Measurements from ENCODE around the gene DHX34. TPM values are rescaled to one million over a fixed set of nuclear protein-coding genes. Genes with fewer than 3 reads are reported as not detected.

The DHX34 gene
- total and polyA plus RNA-seq, 9 of the 15 experiments (the other 6 are each of a cell fraction or from before 2014, with no cell fraction given): 0.36 to 42.0 (median 15.0) TPM

DNA sequence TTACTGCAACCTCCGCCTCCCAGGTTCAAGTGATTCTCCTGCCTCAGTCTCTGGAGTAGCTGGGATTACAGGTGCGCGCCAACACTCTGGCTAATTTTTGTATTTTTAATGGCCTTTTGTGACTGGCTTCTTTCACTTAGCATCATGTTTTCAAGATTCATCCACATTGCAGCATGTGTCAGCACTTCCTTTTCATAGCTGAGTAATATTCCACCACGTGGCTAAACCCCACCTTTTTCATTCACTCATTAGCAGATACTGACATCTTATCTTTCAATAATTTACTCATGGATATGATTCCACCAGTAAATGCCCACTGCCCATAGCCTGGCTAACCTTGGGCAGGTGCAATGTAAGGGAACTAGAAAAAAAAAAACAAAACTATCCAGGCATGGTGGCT is 32.6 kb upstream of the DHX34 start (continued):
- TF ChIP-seq MTA1 (IDR thresholded peaks at IDR 0.05; ENCODE audit: borderline replicate concordance) (no peak), C11orf30 (IDR thresholded peaks at IDR 0.05; ENCODE audit: low read depth) (0 out of 2 replicates have a peak, but pooled peaks have one; percentile 12), ZNF263 (CRISPR knock-in tag; IDR thresholded peaks at IDR 0.05; ENCODE audit: borderline replicate concordance) (no peak), ZBED1 (IDR thresholded peaks at IDR 0.05) (no peak), MCM5 (IDR thresholded peaks at IDR 0.05; ENCODE audit: low read depth) (no peak), ZNF584 (CRISPR knock-in tag; IDR thresholded peaks at IDR 0.05; ENCODE audit: low read depth) (no peak), ARID2 (IDR thresholded peaks at IDR 0.05) (no peak), XRCC4 (IDR thresholded peaks at IDR 0.05; ENCODE audit: extremely low read depth, insufficient read depth, insufficient read length) (no peak), ZNF354B (CRISPR knock-in tag; IDR thresholded peaks at IDR 0.05) (no peak), RCOR1 (IDR thresholded peaks at IDR 0.05; ENCODE audit: borderline replicate concordance in 1 of 2, low read depth in 2 of 2, low read length in 2 of 2) (0 out of 4 replicates have a peak, but pooled peaks of 1 of the 2 experiments have one; percentile 9), SETDB1 (IDR thresholded peaks at IDR 0.05; ENCODE audit: low read length) (no peak), PTRF (tag; IDR thresholded peaks at IDR 0.05) (no peak), TAF7 (tag; IDR thresholded peaks at IDR 0.05) (no peak), NFE2 (IDR thresholded peaks at IDR 0.05; ENCODE audit: low read depth) (peak; percentile 23; the same call in 1 of the 2 replicates), NONO (IDR thresholded peaks at IDR 0.05; ENCODE audit: low read depth in 2 of 2, low read length in 1 of 2) (no peak), TRIM24 (IDR thresholded peaks at IDR 0.05) (no peak), ZNF23 (CRISPR knock-in tag; IDR thresholded peaks at IDR 0.05) (no peak), PPARD (CRISPR knock-in tag; IDR thresholded peaks at IDR 0.05) (no peak), ZNF384 (IDR thresholded peaks at IDR 0.05; ENCODE audit: low read depth, low read length) (no peak), SIN3A (IDR thresholded peaks at IDR 0.05; ENCODE audit: borderline replicate concordance in 2 of 2, control insufficient read depth in 1 of 2, low read depth in 2 of 2, low read length in 2 of 2) (no peak), ELF4 (CRISPR knock-in tag; IDR thresholded peaks at IDR 0.05) (no peak), DMBX1 (CRISPR knock-in tag; IDR thresholded peaks at IDR 0.05; ENCODE audit: borderline replicate concordance) (no peak), IFI16 (CRISPR knock-in tag; IDR thresholded peaks at IDR 0.05) (no peak), RBFOX2 (IDR thresholded peaks at IDR 0.05; ENCODE audit: low read depth, low read length) (no peak)
- TF ChIP-seq, protein P1, sequence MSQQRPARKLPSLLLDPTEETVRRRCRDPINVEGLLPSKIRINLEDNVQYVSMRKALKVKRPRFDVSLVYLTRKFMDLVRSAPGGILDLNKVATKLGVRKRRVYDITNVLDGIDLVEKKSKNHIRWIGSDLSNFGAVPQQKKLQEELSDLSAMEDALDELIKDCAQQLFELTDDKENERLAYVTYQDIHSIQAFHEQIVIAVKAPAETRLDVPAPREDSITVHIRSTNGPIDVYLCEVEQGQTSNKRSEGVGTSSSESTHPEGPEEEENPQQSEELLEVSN (IDR thresholded peaks at IDR 0.05; ENCODE audit: borderline replicate concordance in 1 of 2, extremely low read depth in 1 of 2, insufficient read depth in 1 of 2, insufficient read length in 1 of 2, low read depth in 1 of 2, low read length in 1 of 2, poor library complexity in 1 of 2, severe bottlenecking in 1 of 2): no peak
- TF ChIP-seq, protein P2, sequence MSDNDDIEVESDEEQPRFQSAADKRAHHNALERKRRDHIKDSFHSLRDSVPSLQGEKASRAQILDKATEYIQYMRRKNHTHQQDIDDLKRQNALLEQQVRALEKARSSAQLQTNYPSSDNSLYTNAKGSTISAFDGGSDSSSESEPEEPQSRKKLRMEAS (CRISPR knock-in tag; IDR thresholded peaks at IDR 0.05): peak; percentile 41; the same call in 1 of the 2 replicates
- TF ChIP-seq, protein P3, sequence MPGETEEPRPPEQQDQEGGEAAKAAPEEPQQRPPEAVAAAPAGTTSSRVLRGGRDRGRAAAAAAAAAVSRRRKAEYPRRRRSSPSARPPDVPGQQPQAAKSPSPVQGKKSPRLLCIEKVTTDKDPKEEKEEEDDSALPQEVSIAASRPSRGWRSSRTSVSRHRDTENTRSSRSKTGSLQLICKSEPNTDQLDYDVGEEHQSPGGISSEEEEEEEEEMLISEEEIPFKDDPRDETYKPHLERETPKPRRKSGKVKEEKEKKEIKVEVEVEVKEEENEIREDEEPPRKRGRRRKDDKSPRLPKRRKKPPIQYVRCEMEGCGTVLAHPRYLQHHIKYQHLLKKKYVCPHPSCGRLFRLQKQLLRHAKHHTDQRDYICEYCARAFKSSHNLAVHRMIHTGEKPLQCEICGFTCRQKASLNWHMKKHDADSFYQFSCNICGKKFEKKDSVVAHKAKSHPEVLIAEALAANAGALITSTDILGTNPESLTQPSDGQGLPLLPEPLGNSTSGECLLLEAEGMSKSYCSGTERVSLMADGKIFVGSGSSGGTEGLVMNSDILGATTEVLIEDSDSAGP (CRISPR knock-in tag; IDR thresholded peaks at IDR 0.05): no peak
- TF ChIP-seq, protein P4, sequence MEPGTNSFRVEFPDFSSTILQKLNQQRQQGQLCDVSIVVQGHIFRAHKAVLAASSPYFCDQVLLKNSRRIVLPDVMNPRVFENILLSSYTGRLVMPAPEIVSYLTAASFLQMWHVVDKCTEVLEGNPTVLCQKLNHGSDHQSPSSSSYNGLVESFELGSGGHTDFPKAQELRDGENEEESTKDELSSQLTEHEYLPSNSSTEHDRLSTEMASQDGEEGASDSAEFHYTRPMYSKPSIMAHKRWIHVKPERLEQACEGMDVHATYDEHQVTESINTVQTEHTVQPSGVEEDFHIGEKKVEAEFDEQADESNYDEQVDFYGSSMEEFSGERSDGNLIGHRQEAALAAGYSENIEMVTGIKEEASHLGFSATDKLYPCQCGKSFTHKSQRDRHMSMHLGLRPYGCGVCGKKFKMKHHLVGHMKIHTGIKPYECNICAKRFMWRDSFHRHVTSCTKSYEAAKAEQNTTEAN (CRISPR knock-in tag; IDR thresholded peaks at IDR 0.05): no peak
